ENCODE measurements around the gene FANK1. TPM values are rescaled to one million over a fixed set of nuclear protein-coding genes. Genes with fewer than 3 reads are reported as not detected.

FANK1 gene
- total RNA-seq, 4 donors from 2014 or later, result 0.26 to 6.8 (median 4.6) TPM

- H3K4me3 ChIP-seq, result no peak overlapping the region
- no peaks in the 10 kb centered on the region for H3K4me1 ChIP-seq
- no peaks in the 10 kb centered on the region for H3K36me3 ChIP-seq
- H3K27ac ChIP-seq, result no peak overlapping the region
- intact Hi-C loops (cut with DNase I; ENCODE audit: low total_unique reads), result loop anchor here (10.0 kb wide), 1 partner anchor 400 kb away; the partner anchor contains the start of gene ADAM12
- no peaks in the 10 kb centered on the region for H3K27me3 ChIP-seq
- no peaks in the 10 kb centered on the region for H3K9me3 ChIP-seq
- DNase-seq, result no peak
- TF ChIP-seq POLR2A (IDR thresholded peaks at IDR 0.05) (no peak), CTCF (IDR thresholded peaks at IDR 0.05) (no peak)
Observed at GRCh38 chr10:125984865-125985495, 88.6 kb downstream of the FANK1 start.

GRCh38 chr10:125985557-125986240 lies 89.3 kb downstream of the FANK1 start:
- no peaks in the 10 kb centered on the region for H3K9me3 ChIP-seq
- H3K4me1 ChIP-seq, result no peaks in the 10 kb centered on the region
- intact Hi-C loops (cut with DNase I; ENCODE audit: low total_unique reads), result loop anchor here (10.0 kb wide), 1 partner anchor 399 kb away; the partner anchor contains the start of gene ADAM12
- H3K4me3 ChIP-seq, result no peak overlapping the region
- H3K36me3 ChIP-seq, result no peaks in the 10 kb centered on the region
- DNase-seq, result no peak
- no peak overlapping the region for H3K27ac ChIP-seq
- no peak for TF ChIP-seq POLR2A (IDR thresholded peaks at IDR 0.05)
- no peak for TF ChIP-seq CTCF (IDR thresholded peaks at IDR 0.05)
- H3K27me3 ChIP-seq, result no peaks in the 10 kb centered on the region

GRCh38 chr10:125989791-125990190 lies 93.4 kb downstream of the FANK1 start:
- Histone ChIP-seq H3K4me1 (no peaks in the 10 kb centered on the region), H3K27me3 (no peaks in the 10 kb centered on the region), H3K36me3 (no peaks in the 10 kb centered on the region), H3K9me3 (no peaks in the 10 kb centered on the region), H3K4me3 (no peak overlapping the region), H3K27ac (no peak overlapping the region)
- TF ChIP-seq POLR2A (IDR thresholded peaks at IDR 0.05), result no peak
- no peak for TF ChIP-seq CTCF (IDR thresholded peaks at IDR 0.05)
- no peak for DNase-seq
- intact Hi-C loops (cut with DNase I; ENCODE audit: low total_unique reads), result loop anchor here (10.0 kb wide), 1 partner anchor 395 kb away; the partner anchor contains the start of gene ADAM12

GRCh38 chr10:125990974-125991373 lies 94.6 kb downstream of the FANK1 start:
- H3K4me1 ChIP-seq, result no peaks in the 10 kb centered on the region
- no peaks in the 10 kb centered on the region for H3K27me3 ChIP-seq
- no peak for DNase-seq
- no peaks in the 10 kb centered on the region for H3K36me3 ChIP-seq
- no peak for TF ChIP-seq CTCF (IDR thresholded peaks at IDR 0.05)
- TF ChIP-seq POLR2A (IDR thresholded peaks at IDR 0.05), result no peak
- no peak overlapping the region for H3K27ac ChIP-seq
- H3K9me3 ChIP-seq, result no peaks in the 10 kb centered on the region
- H3K4me3 ChIP-seq, result no peak overlapping the region
- intact Hi-C loops (cut with DNase I; ENCODE audit: low total_unique reads), result no loop called here

- no peak for DNase-seq
- TF ChIP-seq CTCF (IDR thresholded peaks at IDR 0.05) (no peak), POLR2A (IDR thresholded peaks at IDR 0.05) (no peak)
- no peaks in the 10 kb centered on the region for H3K9me3 ChIP-seq
- no peak overlapping the region for H3K27ac ChIP-seq
- no peaks in the 10 kb centered on the region for H3K36me3 ChIP-seq
- no peaks in the 10 kb centered on the region for H3K27me3 ChIP-seq
- intact Hi-C loops (cut with DNase I; ENCODE audit: low total_unique reads), result no loop called here
- H3K4me3 ChIP-seq, result no peak overlapping the region
- H3K4me1 ChIP-seq, result no peaks in the 10 kb centered on the region
Observed at GRCh38 chr10:125991392-125991791, 95.0 kb downstream of the FANK1 start.

All from uterus (tissue), 4 donors.